PC-3 (cell line): ENCODE measurements around the gene WDR36.

Experiments
- EZH2 ChIP-seq: fragments of 300-600 bp; sonication (generic); IDR thresholded peaks from one replicate; pipeline ENCODE4 v1.6.1; 2017; ENCODE audit warnings: antibody characterized with exemption, mild to moderate bottlenecking, low read length; ENCODE audit not compliant: unreplicated experiment
- EZH2phosphoT487 ChIP-seq: fragments of 300-600 bp; sonication (generic); IDR thresholded peaks from 2 replicates; pipeline ENCODE4 v1.6.1; 2018; ENCODE audit warnings: mild to moderate bottlenecking, antibody characterized with exemption, low read length, borderline replicate concordance
- TF ChIP-seq, protein P1 (sequence below): fragments of 300-600 bp; sonication (generic); conservative IDR thresholded peaks from 2 replicates; pipeline ENCODE4 v1.5.1; 2017; ENCODE audit warnings: antibody characterized with exemption, low read depth, mild to moderate bottlenecking, low read length

DNA sequence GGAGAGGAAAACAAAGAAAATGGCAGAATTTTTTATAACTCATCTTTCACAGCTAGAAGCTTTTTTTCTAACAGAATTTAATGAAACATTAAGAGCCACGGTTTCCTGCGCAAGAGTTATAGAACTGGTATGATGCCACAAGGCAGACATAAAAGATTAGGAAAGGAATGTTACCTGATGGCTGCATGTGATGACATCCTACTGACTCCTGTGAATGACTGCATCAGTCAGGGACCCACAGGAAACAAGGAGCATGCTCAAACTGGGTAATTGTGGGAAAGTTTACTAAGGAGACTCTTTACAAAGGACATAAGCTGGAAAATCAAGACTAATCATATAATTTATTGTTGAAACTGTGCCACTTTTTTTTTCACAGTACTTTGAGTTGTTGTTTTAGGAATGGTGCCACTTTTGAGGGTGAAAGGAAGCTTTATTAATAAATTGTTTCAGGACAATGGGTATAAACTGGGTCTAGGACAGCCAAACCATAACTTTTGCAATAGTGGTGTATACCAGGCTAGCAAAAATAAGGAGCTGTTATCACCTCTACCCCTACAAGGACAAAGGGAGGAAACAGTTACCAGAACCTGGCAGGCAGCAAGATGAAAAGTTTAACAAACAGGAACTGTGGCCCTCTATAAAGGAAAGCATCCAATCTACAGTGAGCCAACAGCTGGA lies 25.7 kb upstream of the WDR36 start:
- TF ChIP-seq, protein P1, sequence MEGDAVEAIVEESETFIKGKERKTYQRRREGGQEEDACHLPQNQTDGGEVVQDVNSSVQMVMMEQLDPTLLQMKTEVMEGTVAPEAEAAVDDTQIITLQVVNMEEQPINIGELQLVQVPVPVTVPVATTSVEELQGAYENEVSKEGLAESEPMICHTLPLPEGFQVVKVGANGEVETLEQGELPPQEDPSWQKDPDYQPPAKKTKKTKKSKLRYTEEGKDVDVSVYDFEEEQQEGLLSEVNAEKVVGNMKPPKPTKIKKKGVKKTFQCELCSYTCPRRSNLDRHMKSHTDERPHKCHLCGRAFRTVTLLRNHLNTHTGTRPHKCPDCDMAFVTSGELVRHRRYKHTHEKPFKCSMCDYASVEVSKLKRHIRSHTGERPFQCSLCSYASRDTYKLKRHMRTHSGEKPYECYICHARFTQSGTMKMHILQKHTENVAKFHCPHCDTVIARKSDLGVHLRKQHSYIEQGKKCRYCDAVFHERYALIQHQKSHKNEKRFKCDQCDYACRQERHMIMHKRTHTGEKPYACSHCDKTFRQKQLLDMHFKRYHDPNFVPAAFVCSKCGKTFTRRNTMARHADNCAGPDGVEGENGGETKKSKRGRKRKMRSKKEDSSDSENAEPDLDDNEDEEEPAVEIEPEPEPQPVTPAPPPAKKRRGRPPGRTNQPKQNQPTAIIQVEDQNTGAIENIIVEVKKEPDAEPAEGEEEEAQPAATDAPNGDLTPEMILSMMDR, result no peak
- TF ChIP-seq EZH2 (no peak), EZH2phosphoT487 (no peak)
